Sigmoid colon (tissue), 7 donors: ENCODE measurements around the gene ABHD17C. TPM values are rescaled to one million over a fixed set of nuclear protein-coding genes. Genes with fewer than 3 reads are reported as not detected.
A peak's percentile ranks its signal among the peaks of the same experiment; 100 is the strongest.

ENCODE experiments used
- DNase-seq: peaks from one replicate; pipeline ENCODE4 v3.0.0-alpha.2; 2019
- H3K27ac ChIP-seq, 4 donors: fragments of 200-600 bp; sonication (generic); one replicate each; pipeline ENCODE4 v1.5.1; 2016 to 2019; ENCODE audit warnings: mild to moderate bottlenecking in 1 of 4
- H3K27me3 ChIP-seq, 3 donors: fragments of 200-600 bp; sonication (generic); one replicate each; pipeline ENCODE4 v1.5.1; 2019; ENCODE audit warnings: mild to moderate bottlenecking in 1 of 3
- H3K36me3 ChIP-seq, 4 donors: fragments of 200-600 bp; sonication (generic); one replicate each; pipeline ENCODE4 v1.5.1; 2016 to 2019
- H3K4me1 ChIP-seq, 4 donors: fragments of 200-600 bp; sonication (generic); one replicate each; pipeline ENCODE4 v1.5.1; 2017 to 2019
- H3K4me3 ChIP-seq, 4 donors: fragments of 200-600 bp; sonication (generic); one replicate each; pipeline ENCODE4 v1.5.1; 2017 to 2019; ENCODE audit warnings: mild to moderate bottlenecking in 2 of 4, moderate library complexity in 1 of 4
- H3K9me3 ChIP-seq, 4 donors: fragments of 200-600 bp in 3 of 4; sonication (generic) in 3 of 4; one replicate each; pipeline versions ENCODE4 v1.5.1 to v1.6.1; 2013 to 2019
- CTCF ChIP-seq, 4 experiments: fragments of 450-650 bp in 3 of 4; fragments of 200-600 bp in 1 of 4; IDR thresholded peaks; one replicate each; pipeline ENCODE4 v1.5.1; 2016 to 2019; ENCODE audit warnings: antibody characterized with exemption in 4 of 4, mild to moderate bottlenecking in 3 of 4, moderate library complexity in 2 of 4
- EP300 ChIP-seq, 4 donors: sonication (generic); formaldehyde crosslinking; IDR thresholded peaks; one replicate each; pipeline ENCODE4 v1.6.1; 2017; ENCODE audit warnings: antibody characterized with exemption in 4 of 4
- POLR2A ChIP-seq, 2 donors: fragments of 450-650 bp; IDR thresholded peaks; one replicate each; pipeline ENCODE4 v1.6.1; 2016; ENCODE audit warnings: antibody characterized with exemption in 2 of 2, mild to moderate bottlenecking in 2 of 2, moderate library complexity in 2 of 2
- POLR2AphosphoS5 ChIP-seq, 4 donors: sonication (generic); formaldehyde crosslinking; IDR thresholded peaks; one replicate each; pipeline ENCODE4 v1.6.1; 2017; ENCODE audit warnings: antibody characterized with exemption in 4 of 4
- WGBS, 2 donors: extraction: QIAGEN DNeasy Blood & Tissue Kit; methylation state at CpG; one replicate each; pipeline ENCODE4 v1.1.7; 2013; 5-methylcytosine and 5-hydroxymethylcytosine counted together
- intact Hi-C: fragments of 100-400 bp; cut with DNase I; formaldehyde crosslinking; loops from one replicate; pipeline ENCODE4 v1.15.1; 2023
- polyA plus RNA-seq, 3 donors: library from polyadenylated mRNA; stranded (reverse); fragments of 200-250 nt; gene quantifications; one replicate each; pipeline ENCODE4 v1.2.3, GENCODE V29; 2013
- total RNA-seq, 4 donors: library from RNA; depleted of rRNA; stranded (reverse); fragments of >200 nt; gene quantifications; one replicate each; pipeline ENCODE4 v1.1.0, GENCODE V29; 2016
- donor health status: healthy with polysubstance abuse.
- donor health status: Bipolar disorder and iron deficiency.
- donor health status: healthy.

Gene ABHD17C
- total and polyA plus RNA-seq, 7 donors, result 2.0 to 174 (median 4.2) TPM

- H3K4me1 ChIP-seq, result peaks cover 0 to 65% (median 30%) of the 10 kb centered on the region in 4 donors
- peak overlapping the region; percentile 12 to 56 (median 42) for H3K27ac ChIP-seq
- WGBS, 2 donors, result 79 to 85% methylated on average over 6 of the region's 6 CpGs
- no peak overlapping the region for H3K4me3 ChIP-seq
- no peak for DNase-seq
- intact Hi-C loops, result no loop called here
- H3K9me3 ChIP-seq, result no peaks in the 10 kb centered on the region
- no peaks in the 10 kb centered on the region for H3K27me3 ChIP-seq
- TF ChIP-seq POLR2A (IDR thresholded peaks at IDR 0.05), result no peak
- TF ChIP-seq CTCF (IDR thresholded peaks at IDR 0.05), result no peak
- TF ChIP-seq EP300 (IDR thresholded peaks at IDR 0.05), result no peak
- TF ChIP-seq POLR2AphosphoS5 (IDR thresholded peaks at IDR 0.05), result no peak
- no peaks in the 10 kb centered on the region for H3K36me3 ChIP-seq
Observed at GRCh38 chr15:80732167-80732566, 37.1 kb downstream of the ABHD17C start.

GRCh38 chr15:80732818-80733217, 37.7 kb downstream of the ABHD17C start:
- no peaks in the 10 kb centered on the region for H3K9me3 ChIP-seq
- H3K27ac ChIP-seq, result peak overlapping the region; percentile 12 to 56 (median 42)
- no peak for DNase-seq
- peaks cover 0 to 62% (median 29%) of the 10 kb centered on the region in 4 donors for H3K4me1 ChIP-seq
- TF ChIP-seq EP300 (IDR thresholded peaks at IDR 0.05) (no peak), POLR2AphosphoS5 (IDR thresholded peaks at IDR 0.05) (no peak), CTCF (IDR thresholded peaks at IDR 0.05) (no peak), POLR2A (IDR thresholded peaks at IDR 0.05) (no peak)
- no peaks in the 10 kb centered on the region for H3K36me3 ChIP-seq
- WGBS, 2 donors, result 82 to 89% methylated on average over 5 of the region's 5 CpGs
- H3K4me3 ChIP-seq, result no peak overlapping the region
- H3K27me3 ChIP-seq, result no peaks in the 10 kb centered on the region
- intact Hi-C loops, result no loop called here

GRCh38 chr15:80733460-80733859, 38.4 kb downstream of the ABHD17C start:
- no peaks in the 10 kb centered on the region for H3K27me3 ChIP-seq
- no peak for TF ChIP-seq CTCF (IDR thresholded peaks at IDR 0.05)
- no peak for TF ChIP-seq POLR2A (IDR thresholded peaks at IDR 0.05)
- TF ChIP-seq EP300 (IDR thresholded peaks at IDR 0.05), result no peak
- TF ChIP-seq POLR2AphosphoS5 (IDR thresholded peaks at IDR 0.05), result no peak

GRCh38 chr15:80735344-80735743, 40.2 kb downstream of the ABHD17C start:
- Histone ChIP-seq H3K27ac (no peak overlapping the region), H3K4me3 (no peak overlapping the region), H3K36me3 (no peaks in the 10 kb centered on the region), H3K9me3 (no peaks in the 10 kb centered on the region), H3K4me1 (peaks cover 0 to 49% (median 27%) of the 10 kb centered on the region in 4 donors), H3K27me3 (no peaks in the 10 kb centered on the region)
- DNase-seq, result no peak
- TF ChIP-seq EP300 (IDR thresholded peaks at IDR 0.05), result no peak
- TF ChIP-seq POLR2AphosphoS5 (IDR thresholded peaks at IDR 0.05), result no peak
- no peak for TF ChIP-seq POLR2A (IDR thresholded peaks at IDR 0.05)
- no peak for TF ChIP-seq CTCF (IDR thresholded peaks at IDR 0.05)
- intact Hi-C loops, result no loop called here
- WGBS, 2 donors, result 94 to 96% methylated on average over 8 of the region's 8 CpGs

More at GRCh38 chr15:80733460-80733859, 38.4 kb downstream of the ABHD17C start:
- intact Hi-C loops, result no loop called here
- H3K36me3 ChIP-seq, result no peaks in the 10 kb centered on the region
- H3K9me3 ChIP-seq, result no peaks in the 10 kb centered on the region
- DNase-seq, result no peak
- peaks cover 0 to 57% (median 29%) of the 10 kb centered on the region in 4 donors for H3K4me1 ChIP-seq
- H3K4me3 ChIP-seq, result no peak overlapping the region
- H3K27ac ChIP-seq, result peak overlapping the region in 2 of 4 donors; percentile 33 to 56
- WGBS, 2 donors, result 46 to 63% methylated on average over 1 of the region's 1 CpG

GRCh38 chr15:80736560-80736959, 41.5 kb downstream of the ABHD17C start:
- 66 to 77% methylated on average over 4 of the region's 4 CpGs for WGBS, 2 donors
- intact Hi-C loops, result no loop called here
- Histone ChIP-seq H3K4me1 (peaks cover 0 to 40% (median 24%) of the 10 kb centered on the region in 4 donors), H3K36me3 (no peaks in the 10 kb centered on the region), H3K27ac (peak overlapping the region in 2 of 4 donors; percentile 19 to 55), H3K27me3 (no peaks in the 10 kb centered on the region), H3K4me3 (no peak overlapping the region), H3K9me3 (no peaks in the 10 kb centered on the region)
- DNase-seq, result no peak
- no peak for TF ChIP-seq POLR2A (IDR thresholded peaks at IDR 0.05)
- no peak for TF ChIP-seq CTCF (IDR thresholded peaks at IDR 0.05)
- peak in 1 of 4 donors; percentile 28 for TF ChIP-seq POLR2AphosphoS5 (IDR thresholded peaks at IDR 0.05)
- no peak for TF ChIP-seq EP300 (IDR thresholded peaks at IDR 0.05)
